K562 (cell line): Measurements from ENCODE around the gene MYOZ1. TPM values are rescaled to one million over a fixed set of nuclear protein-coding genes. Genes with fewer than 3 reads are reported as not detected.

Experiments used
- BHLHE40 ChIP-seq: IDR thresholded peaks from 2 replicates; pipeline ENCODE4 v1.6.1; 2011; ENCODE audit warnings: low read length, improper control_type of control experiment
- CBFA2T2 ChIP-seq: fragments of 450-650 bp; conservative IDR thresholded peaks from 2 replicates; pipeline ENCODE4 v1.6.1; 2017; ENCODE audit warnings: mild to moderate bottlenecking
- CBFA2T3 ChIP-seq: fragments of 450-650 bp; IDR thresholded peaks from 2 replicates; pipeline ENCODE4 v1.6.1; 2017
- ELF2 ChIP-seq: fragments of 250-450 bp; sonication (Bioruptor Pico); IDR thresholded peaks from 2 replicates; pipeline ENCODE4 v1.5.0; 2021; ENCODE audit warnings: mild to moderate bottlenecking
- ETV1 ChIP-seq: fragments of 450-650 bp; conservative IDR thresholded peaks from 2 replicates; pipeline ENCODE4 v1.6.1; 2016; ENCODE audit warnings: missing genetic modification characterization, control low read depth, low read depth, missing compliant biosample characterization
- NR2F6 ChIP-seq: fragments of 450-650 bp; formaldehyde crosslinking; IDR thresholded peaks from 2 replicates; pipeline ENCODE4 v1.4.0; 2020; ENCODE audit warnings: mild to moderate bottlenecking
- NR4A1 ChIP-seq, 2 experiments: fragments of 250-450 bp in 1 of 2; fragments of 450-650 bp in 1 of 2; sonication (Bioruptor Pico) in 1 of 2; IDR thresholded peaks; 2 replicates each; pipeline versions ENCODE4 v1.4.0 to v1.6.1; 2016 to 2020; ENCODE audit warnings: mild to moderate bottlenecking in 2 of 2, missing compliant biosample characterization in 1 of 2, missing genetic modification characterization in 1 of 2, moderate library complexity in 1 of 2
- PCBP2 ChIP-seq: fragments of 200-400 bp; formaldehyde crosslinking; IDR thresholded peaks from 2 replicates; pipeline ENCODE4 v1.6.1; 2018; ENCODE audit warnings: low read length, low read depth, mild to moderate bottlenecking, moderate library complexity; ENCODE audit not compliant: poor library complexity, severe bottlenecking
- SIN3B ChIP-seq: fragments of 450-650 bp; IDR thresholded peaks from 2 replicates; pipeline ENCODE4 v1.6.1; 2017; ENCODE audit warnings: low read depth, mild to moderate bottlenecking, moderate library complexity
- SMARCA5 ChIP-seq: fragments of 450-650 bp; IDR thresholded peaks from 2 replicates; pipeline ENCODE4 v1.6.1; 2016
- TEAD1 ChIP-seq, 2 experiments: fragments of 450-650 bp in 1 of 2; sonication (generic) in 1 of 2; formaldehyde crosslinking; IDR thresholded peaks; 2 replicates each; pipeline versions ENCODE4 v1.4.0 to v1.8.0; 2020 to 2022; ENCODE audit warnings: mild to moderate bottlenecking in 2 of 2, missing genetic modification reagents in 1 of 2
- TOE1 ChIP-seq, 2 experiments: fragments of 450-650 bp in 1 of 2; sonication (generic) in 1 of 2; formaldehyde crosslinking in 1 of 2; IDR thresholded peaks; 2 replicates each; pipeline versions ENCODE4 v1.7.1 to v1.8.0; 2016 to 2022; ENCODE audit warnings: borderline replicate concordance in 2 of 2, mild to moderate bottlenecking in 2 of 2, antibody characterized with exemption in 1 of 2, inconsistent platforms in 1 of 2, low read depth in 1 of 2, missing genetic modification reagents in 1 of 2, moderate library complexity in 1 of 2
- ZNF551 ChIP-seq: fragments of 250-450 bp; sonication (Bioruptor Pico); IDR thresholded peaks from 2 replicates; pipeline ENCODE4 v1.5.0; 2021; ENCODE audit warnings: mild to moderate bottlenecking, moderate library complexity
- polyA plus RNA-seq, 8 experiments: library from polyadenylated mRNA; depleted of rRNA in 4 of 8; stranded (reverse) in 5 of 8; unstranded in 3 of 8; fragments of >200 nt; fragmentation: Nextera tagmentation in 2 of 8; fragmentation: Illumina TruSeq in 1 of 8; extraction: Ambion mirVana in 2 of 8; extraction: Trizol in 1 of 8; gene quantifications; 2 replicates each; pipeline versions ENCODE4 v1.2.1 to v1.2.3, GENCODE V29; 2011 to 2014; ENCODE audit warnings: inconsistent platforms in 1 of 8, missing spikeins in 1 of 8
- total RNA-seq, 7 experiments: library from RNA; depleted of rRNA in 6 of 7; stranded (reverse); fragments of >200 nt in 6 of 7; fragmentation: Illumina TruSeq in 2 of 7; extraction: Trizol in 2 of 7; gene quantifications; 2 replicates each; pipeline versions ENCODE4 v1.2.1 to v1.2.3, GENCODE V29; 2011 to 2021; ENCODE audit warnings: low replicate concordance in 1 of 7
- TF ChIP-seq, protein P1 (sequence below): fragments of 150-350 bp; IDR thresholded peaks from 2 replicates; pipeline ENCODE4 v1.6.1; 2014; ENCODE audit warnings: low read depth, mild to moderate bottlenecking, low read length, borderline replicate concordance
- TF ChIP-seq, protein P2 (sequence below): sonication (generic); formaldehyde crosslinking; IDR thresholded peaks from 2 replicates; pipeline ENCODE4 v1.4.0; 2020; ENCODE audit warnings: mild to moderate bottlenecking, missing genetic modification reagents
- TF ChIP-seq, protein P3 (sequence below): fragments of 250-450 bp; sonication (Bioruptor Pico); IDR thresholded peaks from 2 replicates; pipeline ENCODE4 v1.8.0; 2022; ENCODE audit warnings: moderate library complexity, mild to moderate bottlenecking, inconsistent platforms
- TF ChIP-seq, protein P4 (sequence below): fragments of 450-650 bp; conservative IDR thresholded peaks from 2 replicates; pipeline ENCODE4 v1.6.1; 2016; ENCODE audit warnings: missing genetic modification characterization, low read depth, mild to moderate bottlenecking, control low read depth, missing compliant biosample characterization

Gene MYOZ1
- total and polyA plus RNA-seq, 9 of the 15 experiments (the other 6 are each of a cell fraction or from before 2014, with no cell fraction given): 0.03 to 0.18 (median 0.07) TPM; not detected in 5

DNA sequence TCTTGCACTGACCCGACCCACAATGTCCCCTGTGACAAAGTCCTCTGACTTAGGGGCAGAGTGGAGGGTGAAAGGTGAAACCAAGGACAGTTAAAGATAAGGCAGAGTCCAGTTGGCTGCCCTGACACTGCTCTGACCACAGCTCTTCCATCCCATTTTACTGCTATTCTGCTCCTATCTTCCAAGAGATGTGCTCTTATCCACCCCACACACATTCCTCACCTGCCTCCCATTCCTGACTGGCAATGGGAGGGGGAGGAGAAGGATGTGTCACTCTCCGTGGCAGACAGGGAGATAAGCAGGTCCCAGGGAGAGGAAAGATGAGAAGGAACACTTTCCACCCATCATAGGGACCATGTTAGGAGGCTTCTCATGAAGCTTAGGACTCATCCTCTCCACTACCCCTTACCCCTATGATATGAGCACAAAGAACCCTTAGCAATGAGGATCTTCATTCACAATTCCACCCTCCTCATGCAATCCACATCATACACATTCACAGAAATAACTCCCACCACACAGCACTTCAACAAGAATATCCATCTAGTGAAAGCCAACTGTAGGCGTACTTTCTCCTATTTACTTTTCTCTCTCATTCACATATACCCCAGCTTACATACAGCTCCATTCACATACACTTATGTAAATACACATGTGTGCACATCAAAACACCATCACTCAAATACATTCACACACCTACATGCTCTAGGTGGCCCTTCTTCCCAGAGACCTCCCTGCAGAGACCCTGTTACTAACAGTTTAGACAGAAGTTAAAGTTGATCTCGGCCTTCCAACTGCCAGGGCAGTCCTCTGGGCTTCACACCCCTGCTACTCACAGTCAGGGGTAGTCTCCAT, 7.9 kb upstream of the MYOZ1 start (continued):
- TF ChIP-seq, protein P1, sequence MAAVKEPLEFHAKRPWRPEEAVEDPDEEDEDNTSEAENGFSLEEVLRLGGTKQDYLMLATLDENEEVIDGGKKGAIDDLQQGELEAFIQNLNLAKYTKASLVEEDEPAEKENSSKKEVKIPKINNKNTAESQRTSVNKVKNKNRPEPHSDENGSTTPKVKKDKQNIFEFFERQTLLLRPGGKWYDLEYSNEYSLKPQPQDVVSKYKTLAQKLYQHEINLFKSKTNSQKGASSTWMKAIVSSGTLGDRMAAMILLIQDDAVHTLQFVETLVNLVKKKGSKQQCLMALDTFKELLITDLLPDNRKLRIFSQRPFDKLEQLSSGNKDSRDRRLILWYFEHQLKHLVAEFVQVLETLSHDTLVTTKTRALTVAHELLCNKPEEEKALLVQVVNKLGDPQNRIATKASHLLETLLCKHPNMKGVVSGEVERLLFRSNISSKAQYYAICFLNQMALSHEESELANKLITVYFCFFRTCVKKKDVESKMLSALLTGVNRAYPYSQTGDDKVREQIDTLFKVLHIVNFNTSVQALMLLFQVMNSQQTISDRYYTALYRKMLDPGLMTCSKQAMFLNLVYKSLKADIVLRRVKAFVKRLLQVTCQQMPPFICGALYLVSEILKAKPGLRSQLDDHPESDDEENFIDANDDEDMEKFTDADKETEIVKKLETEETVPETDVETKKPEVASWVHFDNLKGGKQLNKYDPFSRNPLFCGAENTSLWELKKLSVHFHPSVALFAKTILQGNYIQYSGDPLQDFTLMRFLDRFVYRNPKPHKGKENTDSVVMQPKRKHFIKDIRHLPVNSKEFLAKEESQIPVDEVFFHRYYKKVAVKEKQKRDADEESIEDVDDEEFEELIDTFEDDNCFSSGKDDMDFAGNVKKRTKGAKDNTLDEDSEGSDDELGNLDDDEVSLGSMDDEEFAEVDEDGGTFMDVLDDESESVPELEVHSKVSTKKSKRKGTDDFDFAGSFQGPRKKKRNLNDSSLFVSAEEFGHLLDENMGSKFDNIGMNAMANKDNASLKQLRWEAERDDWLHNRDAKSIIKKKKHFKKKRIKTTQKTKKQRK: no peak
- TF ChIP-seq NR4A1 (CRISPR knock-in tag; IDR thresholded peaks at IDR 0.05) (peak; percentile 59; the same call in 1 of the 2 replicates), NR4A1 (tag; IDR thresholded peaks at IDR 0.05) (peak; percentile 74), ELF2 (CRISPR knock-in tag) (no peak), SIN3B (no peak), TEAD1 (CRISPR knock-in tag; IDR thresholded peaks at IDR 0.05) (peak; percentile 82 to 92), ETV1 (tag) (no peak), CBFA2T2 (peak; percentile 96), ZNF551 (CRISPR knock-in tag) (no peak), TOE1 (IDR thresholded peaks at IDR 0.05; ENCODE audit: borderline replicate concordance) (peak; percentile 45; the same call in 1 of the 2 replicates), TOE1 (CRISPR knock-in tag; IDR thresholded peaks at IDR 0.05; ENCODE audit: borderline replicate concordance, low read depth) (no peak), SMARCA5 (0 out of 2 replicates have a peak, but pooled peaks have one; percentile 28), NR2F6 (no peak), PCBP2 (no peak), BHLHE40 (peak; percentile 80; the same call in 1 of the 2 replicates), CBFA2T3 (peak; percentile 97)
- TF ChIP-seq, protein P2, sequence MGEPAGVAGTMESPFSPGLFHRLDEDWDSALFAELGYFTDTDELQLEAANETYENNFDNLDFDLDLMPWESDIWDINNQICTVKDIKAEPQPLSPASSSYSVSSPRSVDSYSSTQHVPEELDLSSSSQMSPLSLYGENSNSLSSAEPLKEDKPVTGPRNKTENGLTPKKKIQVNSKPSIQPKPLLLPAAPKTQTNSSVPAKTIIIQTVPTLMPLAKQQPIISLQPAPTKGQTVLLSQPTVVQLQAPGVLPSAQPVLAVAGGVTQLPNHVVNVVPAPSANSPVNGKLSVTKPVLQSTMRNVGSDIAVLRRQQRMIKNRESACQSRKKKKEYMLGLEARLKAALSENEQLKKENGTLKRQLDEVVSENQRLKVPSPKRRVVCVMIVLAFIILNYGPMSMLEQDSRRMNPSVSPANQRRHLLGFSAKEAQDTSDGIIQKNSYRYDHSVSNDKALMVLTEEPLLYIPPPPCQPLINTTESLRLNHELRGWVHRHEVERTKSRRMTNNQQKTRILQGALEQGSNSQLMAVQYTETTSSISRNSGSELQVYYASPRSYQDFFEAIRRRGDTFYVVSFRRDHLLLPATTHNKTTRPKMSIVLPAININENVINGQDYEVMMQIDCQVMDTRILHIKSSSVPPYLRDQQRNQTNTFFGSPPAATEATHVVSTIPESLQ: peak; percentile 88
- TF ChIP-seq, protein P3, sequence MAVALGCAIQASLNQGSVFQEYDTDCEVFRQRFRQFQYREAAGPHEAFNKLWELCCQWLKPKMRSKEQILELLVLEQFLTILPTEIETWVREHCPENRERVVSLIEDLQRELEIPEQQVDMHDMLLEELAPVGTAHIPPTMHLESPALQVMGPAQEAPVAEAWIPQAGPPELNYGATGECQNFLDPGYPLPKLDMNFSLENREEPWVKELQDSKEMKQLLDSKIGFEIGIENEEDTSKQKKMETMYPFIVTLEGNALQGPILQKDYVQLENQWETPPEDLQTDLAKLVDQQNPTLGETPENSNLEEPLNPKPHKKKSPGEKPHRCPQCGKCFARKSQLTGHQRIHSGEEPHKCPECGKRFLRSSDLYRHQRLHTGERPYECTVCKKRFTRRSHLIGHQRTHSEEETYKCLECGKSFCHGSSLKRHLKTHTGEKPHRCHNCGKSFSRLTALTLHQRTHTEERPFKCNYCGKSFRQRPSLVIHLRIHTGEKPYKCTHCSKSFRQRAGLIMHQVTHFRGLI (CRISPR knock-in tag): no peak
- TF ChIP-seq, protein P4, sequence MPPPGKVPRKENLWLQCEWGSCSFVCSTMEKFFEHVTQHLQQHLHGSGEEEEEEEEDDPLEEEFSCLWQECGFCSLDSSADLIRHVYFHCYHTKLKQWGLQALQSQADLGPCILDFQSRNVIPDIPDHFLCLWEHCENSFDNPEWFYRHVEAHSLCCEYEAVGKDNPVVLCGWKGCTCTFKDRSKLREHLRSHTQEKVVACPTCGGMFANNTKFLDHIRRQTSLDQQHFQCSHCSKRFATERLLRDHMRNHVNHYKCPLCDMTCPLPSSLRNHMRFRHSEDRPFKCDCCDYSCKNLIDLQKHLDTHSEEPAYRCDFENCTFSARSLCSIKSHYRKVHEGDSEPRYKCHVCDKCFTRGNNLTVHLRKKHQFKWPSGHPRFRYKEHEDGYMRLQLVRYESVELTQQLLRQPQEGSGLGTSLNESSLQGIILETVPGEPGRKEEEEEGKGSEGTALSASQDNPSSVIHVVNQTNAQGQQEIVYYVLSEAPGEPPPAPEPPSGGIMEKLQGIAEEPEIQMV: no peak
